Measurements from ENCODE around the gene PPIB.

Gene PPIB

GRCh38 chr15:64166102-64166890, 3.5 kb upstream of the PPIB start:
- no peak overlapping the region for H3K4me3 ChIP-seq (ENCODE audit: low read length)
- TF ChIP-seq ZNF274 (IDR thresholded peaks at IDR 0.05; ENCODE audit: low read depth, low read length), result no peak

GRCh38 chr15:64164436-64164835, 1.6 kb upstream of the PPIB start:
- H3K4me3 ChIP-seq (ENCODE audit: low read length), result no peak overlapping the region
- no peak for TF ChIP-seq ZNF274 (IDR thresholded peaks at IDR 0.05; ENCODE audit: low read depth, low read length)

GRCh38 chr15:64163659-64164362, 989 bp upstream of the PPIB start:
- H3K4me3 ChIP-seq (ENCODE audit: low read length), result peak overlapping the region; percentile 78
- no peak for TF ChIP-seq ZNF274 (IDR thresholded peaks at IDR 0.05; ENCODE audit: low read depth, low read length)

- TF ChIP-seq ZNF274 (IDR thresholded peaks at IDR 0.05; ENCODE audit: low read depth, low read length), result no peak
- peak overlapping the region; percentile 94 for H3K4me3 ChIP-seq (ENCODE audit: low read length)
These were observed 349 bp downstream of the PPIB start for GRCh38 chr15:64162478-64162868.

GRCh38 chr15:64161688-64162477, 939 bp downstream of the PPIB start:
- peak overlapping the region; percentile 94 for H3K4me3 ChIP-seq (ENCODE audit: low read length)
- TF ChIP-seq ZNF274 (IDR thresholded peaks at IDR 0.05; ENCODE audit: low read depth, low read length), result no peak

- no peak for TF ChIP-seq ZNF274 (IDR thresholded peaks at IDR 0.05; ENCODE audit: low read depth, low read length)
- no peak overlapping the region for H3K4me3 ChIP-seq (ENCODE audit: low read length)
These were observed 4.3 kb downstream of the PPIB start for GRCh38 chr15:64158363-64159134.

GRCh38 chr15:64157599-64158125, 5.2 kb downstream of the PPIB start:
- H3K4me3 ChIP-seq (ENCODE audit: low read length), result no peak overlapping the region
- no peak for TF ChIP-seq ZNF274 (IDR thresholded peaks at IDR 0.05; ENCODE audit: low read depth, low read length)

- TF ChIP-seq ZNF274 (IDR thresholded peaks at IDR 0.05; ENCODE audit: low read depth, low read length), result no peak
- H3K4me3 ChIP-seq (ENCODE audit: low read length), result no peak overlapping the region
These were observed 6.0 kb downstream of the PPIB start for GRCh38 chr15:64156652-64157331.

GRCh38 chr15:64155802-64156651, 6.8 kb downstream of the PPIB start:
- TF ChIP-seq ZNF274 (IDR thresholded peaks at IDR 0.05; ENCODE audit: low read depth, low read length), result no peak
- H3K4me3 ChIP-seq (ENCODE audit: low read length), result no peak overlapping the region

GRCh38 chr15:64153480-64154367, 9.1 kb downstream of the PPIB start:
- no peak for TF ChIP-seq ZNF274 (IDR thresholded peaks at IDR 0.05; ENCODE audit: low read depth, low read length)
- peak overlapping the region; percentile 77; the same call in 1 of the 2 replicates for H3K4me3 ChIP-seq (ENCODE audit: low read length)

Data from GM08714 (cell line).